CD4-positive, alpha-beta T cell treated with Interferon alpha-2 for 1 hour (primary cell): ENCODE data around the gene GRM8.

ENCODE experiments used
- DNase-seq, 2 donors: peaks; one replicate each; pipeline ENCODE4 v3.0.0-alpha.2; 2020 to 2022

GRM8 gene

DNA sequence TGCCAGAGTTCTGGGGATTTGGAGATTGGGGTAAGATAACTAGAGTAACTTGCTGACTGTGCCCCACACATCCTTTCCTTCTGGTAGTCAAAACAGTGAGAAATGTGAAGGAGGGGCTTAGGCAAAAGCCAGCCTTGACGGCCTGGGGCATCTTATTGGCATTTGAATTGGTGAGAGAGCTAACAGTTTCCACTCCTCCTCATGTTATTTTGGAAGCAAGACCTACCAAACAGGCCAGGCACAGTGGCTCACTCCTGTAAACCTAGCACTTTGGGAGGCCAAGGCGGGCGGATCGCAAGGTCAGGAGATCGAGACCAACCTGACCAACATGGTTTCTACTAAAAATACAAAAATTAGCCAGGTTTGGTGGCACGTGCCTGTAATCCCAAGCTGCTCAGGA lies 596.6 kb downstream of the GRM8 start:
- no peak for DNase-seq

DNA sequence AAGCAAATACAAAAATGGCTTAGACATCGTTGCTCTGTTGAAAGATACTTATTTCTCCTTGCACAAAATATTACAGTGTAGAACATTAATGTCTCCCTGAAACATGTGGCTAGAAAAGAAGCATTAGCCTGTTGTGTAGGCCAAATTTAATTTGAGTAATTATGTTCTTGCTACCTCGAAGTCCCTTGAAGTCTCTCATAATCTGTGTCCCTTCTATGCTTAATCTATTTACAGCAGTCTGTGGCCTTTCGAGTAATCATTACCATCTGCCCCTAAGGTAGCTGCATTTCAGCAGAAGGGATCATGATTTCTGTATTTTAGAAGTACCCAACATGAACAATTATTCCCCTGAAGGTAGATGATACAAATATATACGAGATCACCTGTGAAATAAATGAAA lies 615.2 kb downstream of the GRM8 start:
- DNase-seq = no peak

DNA sequence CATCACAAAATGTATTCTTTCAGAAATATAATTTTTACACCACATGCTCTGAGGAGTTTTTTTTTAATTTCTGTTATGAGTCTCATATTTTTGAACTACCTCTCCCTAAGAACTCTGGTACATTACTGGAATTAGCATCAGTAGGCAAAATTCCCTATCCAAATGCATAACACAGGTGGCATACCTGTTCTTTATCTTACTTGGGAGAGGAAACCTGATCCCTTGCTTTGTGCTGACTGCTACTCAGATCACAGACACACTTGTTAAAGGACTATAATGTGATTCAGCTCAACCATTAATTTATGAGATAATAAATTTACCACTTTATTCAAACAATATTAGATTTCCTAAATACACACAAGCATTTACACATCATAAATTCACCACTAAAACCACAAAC lies 617.2 kb downstream of the GRM8 start:
- DNase-seq = no peak

DNA sequence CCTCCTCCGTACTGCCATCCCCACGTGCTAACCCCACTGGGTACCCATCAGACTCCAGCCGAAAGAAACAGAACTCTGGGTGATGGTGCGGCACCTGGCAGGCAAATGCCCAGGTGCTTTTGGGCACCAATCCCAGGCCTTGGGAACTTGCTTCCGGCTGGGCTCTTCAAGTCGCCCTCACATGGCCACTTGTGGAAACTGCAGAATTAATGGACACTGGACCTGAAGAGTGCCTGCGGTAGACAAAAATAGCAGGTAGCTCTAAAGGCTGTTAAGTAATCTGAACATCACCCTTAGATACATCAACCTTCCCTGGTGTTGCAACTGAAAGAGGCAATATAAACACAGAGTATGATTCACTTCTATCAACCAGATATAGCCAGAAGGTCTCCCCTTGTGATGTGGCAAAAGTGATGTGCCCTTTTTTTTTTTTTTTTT lies 644.4 kb downstream of the GRM8 start:
- no peak for DNase-seq

DNA sequence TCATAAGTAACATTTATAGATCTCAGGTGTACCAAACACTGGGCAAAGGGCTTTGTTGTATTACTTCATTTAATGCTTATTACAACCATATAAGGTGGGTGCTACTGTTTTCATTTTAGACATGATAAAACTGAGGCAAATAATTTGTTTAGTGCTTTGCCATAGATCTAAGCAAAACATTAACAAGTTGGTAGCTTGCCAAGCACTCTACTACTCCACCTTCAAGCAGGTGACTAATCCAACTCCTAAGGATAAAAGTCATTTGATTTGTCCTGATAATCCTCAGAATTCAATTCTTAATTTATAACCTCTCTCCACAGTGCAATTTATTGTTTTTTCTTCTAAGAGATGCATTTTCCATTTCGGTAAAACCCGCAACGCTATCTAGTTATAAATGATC lies 646.4 kb downstream of the GRM8 start:
- no peak for DNase-seq

DNA sequence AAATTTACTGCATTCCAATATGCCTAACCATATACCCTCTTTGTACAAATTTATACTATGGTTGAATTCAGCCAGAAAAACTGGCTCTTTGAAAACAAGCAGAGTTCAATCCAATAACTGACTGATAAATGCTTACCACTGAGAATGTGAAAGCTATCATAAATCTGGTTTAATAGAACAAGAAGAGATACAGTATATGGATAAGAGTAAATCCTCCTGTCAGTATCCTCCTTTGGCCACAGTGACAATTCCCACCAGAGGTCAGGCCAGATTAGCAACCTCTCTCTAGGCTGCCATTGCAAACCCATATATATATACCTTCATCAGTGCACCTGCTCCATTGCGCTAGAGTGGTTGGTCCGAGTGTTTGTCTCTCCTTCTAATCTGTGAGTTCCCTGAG lies 647.2 kb downstream of the GRM8 start:
- DNase-seq = no peak

DNA sequence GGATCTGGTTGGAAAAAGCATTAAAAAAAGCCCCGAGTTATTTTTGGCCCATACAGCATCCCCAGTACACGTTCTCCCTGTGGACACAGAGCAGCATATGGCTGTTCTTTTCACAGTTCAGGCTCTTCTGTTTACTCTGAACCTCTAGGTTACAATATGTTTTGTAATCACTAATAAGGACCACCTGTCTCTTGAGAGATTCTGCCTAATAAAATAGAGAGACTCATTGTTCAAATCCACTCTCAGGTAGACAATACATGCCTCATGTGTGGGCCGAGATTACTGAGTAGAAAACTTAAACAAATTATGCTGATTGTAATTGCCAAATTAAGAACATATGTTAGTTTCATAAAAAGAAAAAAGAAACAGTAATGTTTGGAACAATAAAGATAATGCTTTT lies 647.7 kb downstream of the GRM8 start:
- DNase-seq = no peak

DNA sequence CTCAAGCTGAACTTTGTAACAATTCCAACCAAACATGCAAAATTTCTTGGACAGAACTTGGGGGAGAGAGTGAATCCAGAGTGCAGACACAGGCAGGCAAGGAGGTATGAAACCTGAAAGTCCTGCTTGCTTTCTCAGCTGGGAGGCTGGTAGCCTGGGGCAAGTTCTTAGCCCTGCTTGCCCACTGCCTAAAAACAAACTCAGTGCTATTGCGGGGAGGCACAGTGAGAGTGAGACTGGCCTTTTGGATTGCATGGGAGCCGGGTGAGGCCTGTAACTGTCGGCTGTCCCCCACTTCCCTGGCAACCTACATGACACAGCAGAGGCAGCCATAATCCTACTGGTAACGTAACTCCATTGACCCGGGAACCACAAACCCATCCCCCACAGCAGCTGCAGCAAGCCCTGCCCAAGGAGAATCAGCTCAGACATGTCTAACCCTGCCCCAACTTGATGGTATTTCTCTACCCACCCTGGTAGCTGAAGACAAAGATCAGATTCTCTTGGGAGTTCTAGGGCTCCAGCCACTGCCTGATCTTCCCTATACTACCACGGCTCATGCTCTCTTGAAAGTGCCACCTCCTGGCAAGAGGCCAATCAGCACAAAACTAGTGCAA lies 663.6 kb downstream of the GRM8 start:
- DNase-seq = no peak

DNA sequence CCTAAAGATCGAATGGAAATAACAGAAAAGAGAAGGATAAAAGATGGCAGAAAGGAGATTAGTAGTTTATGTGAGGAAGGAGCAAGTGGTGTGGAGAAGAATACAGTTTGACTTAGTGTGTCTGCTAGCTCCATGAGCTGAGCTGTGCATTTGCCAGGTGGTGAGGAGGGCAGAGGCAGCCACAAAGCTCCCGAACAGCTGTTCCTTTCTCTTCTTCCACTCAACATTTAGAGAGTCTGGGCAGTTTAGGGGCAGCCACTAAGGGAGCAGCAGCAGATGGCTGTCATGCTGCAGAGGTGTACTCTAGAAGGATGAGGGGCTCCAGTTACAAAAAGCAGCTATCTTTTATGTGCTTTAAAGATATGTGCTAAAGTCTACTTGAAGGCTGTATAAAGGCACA lies 674.4 kb downstream of the GRM8 start:
- no peak for DNase-seq

DNA sequence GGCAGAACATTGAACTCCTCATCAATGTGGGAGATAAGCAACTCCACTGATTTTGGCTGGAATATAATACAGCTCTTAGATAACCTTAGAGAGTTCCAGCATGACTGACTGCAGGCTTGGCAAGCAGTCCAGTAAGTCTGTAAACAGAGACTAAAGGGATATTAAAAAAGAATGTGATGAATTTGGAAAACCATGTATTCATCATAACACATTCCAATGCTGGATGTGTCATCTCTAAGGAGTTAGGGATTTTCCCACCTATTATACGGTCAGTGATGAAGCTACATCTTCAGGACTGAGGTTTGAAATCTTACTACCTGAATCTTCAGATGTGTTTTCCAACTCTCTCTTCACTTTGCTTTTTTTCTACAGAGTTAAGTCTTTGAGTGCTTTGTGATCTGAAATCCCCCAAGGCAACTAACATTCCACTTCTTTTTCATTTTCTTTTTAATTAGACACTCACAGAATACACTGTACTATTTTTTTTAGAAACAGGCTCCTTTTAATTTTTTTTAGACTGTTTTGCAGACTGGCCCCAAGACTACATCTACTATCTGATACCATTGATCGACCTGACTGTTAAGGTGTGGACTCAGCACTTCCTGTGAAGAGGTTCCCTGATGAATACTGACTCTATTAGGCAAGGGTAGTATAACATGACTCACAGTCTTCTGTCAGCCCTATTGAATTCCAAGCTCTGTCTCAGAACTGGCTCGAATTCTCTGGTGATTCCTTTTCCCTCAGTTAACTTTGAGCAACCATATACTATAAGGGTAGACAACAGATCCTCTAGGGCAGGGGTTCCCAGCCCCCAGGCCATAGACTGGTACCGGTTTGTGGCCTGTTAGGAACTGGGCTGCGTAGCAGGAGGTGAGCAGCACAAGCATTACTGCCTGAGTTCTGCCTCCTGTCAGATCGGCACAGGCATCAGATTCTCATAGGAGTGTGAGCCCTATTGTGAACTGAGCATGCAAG lies 678.2 kb downstream of the GRM8 start:
- no peak for DNase-seq

DNA sequence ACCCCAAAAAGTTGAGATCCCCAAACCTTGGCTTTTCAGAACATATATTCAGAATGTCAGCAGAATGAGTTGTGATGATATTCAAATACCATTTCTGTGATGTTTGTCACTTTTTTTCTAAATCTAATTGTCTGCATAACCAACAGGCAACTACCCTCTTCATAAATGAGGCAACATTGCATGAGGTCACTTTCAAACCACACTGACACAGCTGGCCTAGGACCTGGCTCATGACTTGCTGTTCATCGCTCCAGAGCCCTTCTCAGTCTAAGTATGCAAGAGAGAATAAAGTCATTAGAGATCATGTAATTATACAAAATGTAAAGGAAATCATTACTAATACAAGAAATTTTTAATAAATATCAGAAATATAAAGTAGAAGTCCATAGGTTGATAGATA lies 681.9 kb downstream of the GRM8 start:
- DNase-seq = no peak

DNA sequence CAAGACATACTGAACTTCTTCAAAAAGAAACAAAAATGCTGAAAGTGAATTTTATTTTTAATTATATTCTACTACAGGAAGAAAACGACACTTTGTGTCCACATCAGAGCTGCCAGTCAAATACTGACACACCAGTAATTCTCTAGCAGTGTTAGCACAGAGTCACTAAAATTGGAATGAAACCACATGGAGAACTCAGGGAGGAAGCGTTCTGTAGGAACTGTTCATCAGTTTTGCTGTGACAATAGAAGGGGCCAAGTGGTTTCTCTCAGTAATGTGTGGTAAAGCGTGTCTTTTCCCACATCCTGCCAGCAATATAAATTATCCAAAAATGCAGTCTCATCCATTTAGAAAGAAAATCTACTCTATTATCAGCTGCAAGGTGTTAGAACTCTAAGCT lies 683.3 kb downstream of the GRM8 start:
- no peak for DNase-seq

DNA sequence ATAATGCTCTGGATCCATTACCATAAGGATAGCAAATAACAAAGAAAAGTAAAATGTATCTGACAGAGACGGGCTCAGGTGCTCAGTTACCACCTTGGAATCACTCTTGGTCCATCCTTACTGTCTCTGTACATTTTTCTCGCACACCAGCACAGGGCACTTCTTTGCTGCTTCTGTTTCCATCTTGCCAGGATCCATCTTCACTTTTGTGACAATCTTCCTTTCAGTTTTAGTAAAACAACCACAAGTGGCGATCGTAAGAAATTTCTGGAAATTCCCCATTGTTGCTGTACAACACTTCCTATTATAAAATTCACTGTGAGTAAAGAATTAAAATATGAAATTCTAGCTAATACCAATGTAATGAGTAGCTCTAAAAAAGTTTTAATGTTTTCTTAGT lies 695.5 kb downstream of the GRM8 start:
- no peak for DNase-seq

DNA sequence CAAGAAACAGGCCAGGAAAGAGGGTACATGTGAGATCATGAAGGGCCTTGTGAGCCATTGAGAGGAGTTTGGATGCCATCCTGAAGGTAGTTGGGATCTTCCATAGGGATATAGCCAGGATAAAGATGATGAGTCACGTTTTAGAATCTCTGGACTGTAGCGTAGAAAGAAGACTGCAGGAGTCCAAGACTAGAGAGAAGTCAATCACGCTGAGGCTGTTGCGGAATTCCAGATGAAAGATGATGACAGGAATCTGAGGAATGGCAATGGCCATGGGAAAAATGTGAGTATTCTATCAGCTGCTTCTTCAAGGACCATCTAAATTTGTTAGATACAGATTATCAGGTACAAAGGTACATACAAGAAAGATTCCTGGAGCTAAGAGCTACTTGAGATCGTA lies 711.3 kb downstream of the GRM8 start:
- DNase-seq = no peak

DNA sequence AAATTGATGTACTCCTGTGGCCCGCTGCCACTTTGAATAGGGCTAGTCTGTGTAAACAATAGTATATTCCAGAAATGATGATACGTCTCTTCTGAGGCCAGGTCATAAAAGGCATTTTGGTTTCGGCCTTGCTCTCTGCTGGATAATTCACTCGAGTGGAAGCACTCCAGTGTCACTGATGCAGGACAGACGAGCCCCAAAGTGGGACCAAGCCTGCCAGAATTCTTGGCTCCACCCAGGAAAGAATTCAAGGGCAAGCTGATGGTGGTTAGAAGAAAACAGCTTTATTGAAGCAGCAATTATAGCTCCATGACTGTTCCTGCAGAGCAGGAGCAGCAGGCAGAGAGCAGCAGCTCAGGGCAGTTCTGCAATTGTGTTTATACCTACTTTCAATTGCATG lies 717.6 kb downstream of the GRM8 start:
- DNase-seq = no peak

DNA sequence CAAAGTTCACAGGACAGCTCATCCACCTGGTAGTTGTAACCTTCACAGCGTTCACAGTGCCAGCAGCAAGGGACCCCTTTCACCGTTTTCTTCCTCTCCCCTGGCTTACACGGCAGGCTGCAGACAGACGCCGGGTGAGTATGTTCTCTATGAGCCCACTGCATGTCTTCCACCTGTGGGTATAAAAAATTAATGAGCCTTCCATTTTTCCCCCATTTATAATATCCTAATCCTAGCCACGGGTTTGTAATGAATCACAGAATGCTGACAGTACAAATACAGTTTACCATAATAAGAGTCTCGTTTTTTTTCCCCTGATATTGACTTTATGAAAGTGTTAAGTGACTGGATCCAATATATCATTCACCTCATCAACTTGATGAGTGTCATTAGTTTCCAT lies 719.0 kb downstream of the GRM8 start:
- no peak for DNase-seq

DNA sequence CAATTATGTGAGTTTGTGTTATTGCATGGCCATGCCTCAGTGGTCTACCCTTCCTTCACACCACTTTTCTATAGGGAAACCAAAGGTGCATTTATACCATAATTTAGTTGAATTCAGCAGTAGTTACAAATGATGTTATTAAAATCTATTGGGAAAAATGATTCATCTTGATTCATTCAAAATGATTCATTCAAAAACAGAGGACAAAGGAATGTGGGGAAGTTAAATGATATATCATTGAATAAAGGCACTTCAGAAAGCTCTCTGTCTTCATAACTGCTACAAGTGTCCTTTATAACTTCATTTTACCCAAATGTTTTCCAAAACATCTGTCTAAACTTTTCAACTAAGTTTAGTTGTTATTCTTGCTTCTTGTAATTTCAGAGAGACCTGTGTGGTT lies 722.9 kb downstream of the GRM8 start:
- DNase-seq = no peak

DNA sequence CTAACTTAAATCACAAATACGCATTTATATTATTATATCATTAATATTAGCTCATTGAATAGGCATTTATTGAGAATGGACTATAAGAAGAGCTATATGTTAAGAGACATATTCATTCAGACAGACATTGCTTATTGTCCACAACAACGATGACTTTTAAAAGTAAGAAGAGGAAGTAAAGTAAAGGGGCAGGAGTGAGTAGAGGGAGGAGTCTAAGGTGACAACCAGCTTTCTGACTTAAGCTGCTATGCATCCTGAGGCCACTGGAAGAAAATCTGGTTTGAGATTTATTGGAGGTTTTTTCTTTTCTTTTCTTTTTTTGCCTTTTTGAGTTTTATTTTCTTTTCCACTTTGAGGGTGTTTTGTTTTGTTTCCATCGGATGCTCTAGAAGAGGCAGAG lies 723.5 kb downstream of the GRM8 start:
- no peak for DNase-seq

DNA sequence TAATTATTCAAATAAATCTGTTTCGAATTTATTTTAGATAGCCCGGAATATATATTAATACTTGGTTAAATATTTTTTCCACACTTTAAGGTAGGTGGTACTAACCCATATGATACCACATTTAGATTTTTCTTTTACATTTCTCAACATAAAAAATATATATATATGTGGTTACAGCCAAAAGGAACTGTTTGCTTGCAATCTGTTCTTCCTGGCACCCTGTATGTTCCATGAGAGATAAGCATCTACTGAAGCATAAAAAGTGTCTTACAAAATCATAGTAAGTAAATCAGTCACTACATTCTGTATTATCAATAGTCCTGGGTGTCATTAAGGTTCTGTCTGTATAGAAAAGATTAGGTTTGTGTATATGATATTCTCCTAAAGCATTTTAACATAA lies 726.8 kb downstream of the GRM8 start:
- no peak for DNase-seq

DNA sequence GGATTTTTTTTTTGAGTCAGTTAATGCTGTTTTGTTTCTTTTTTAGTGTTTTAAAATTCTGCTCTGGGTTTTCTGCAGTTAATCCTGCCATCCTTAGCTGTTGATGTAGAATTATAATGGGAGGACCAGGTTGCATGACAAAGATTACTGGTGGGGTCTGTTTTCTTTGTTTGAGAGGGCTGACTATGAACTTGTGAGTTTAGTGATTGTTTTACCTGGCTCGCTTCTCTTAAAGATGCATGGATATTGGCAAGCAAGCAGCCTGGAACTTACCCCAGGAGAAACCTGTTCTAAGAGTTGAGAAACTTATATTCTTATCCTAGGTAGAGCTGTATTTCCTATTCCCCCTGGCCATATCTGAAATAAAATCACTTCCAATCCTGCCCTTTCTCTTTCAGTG lies 727.8 kb downstream of the GRM8 start:
- no peak for DNase-seq

DNA sequence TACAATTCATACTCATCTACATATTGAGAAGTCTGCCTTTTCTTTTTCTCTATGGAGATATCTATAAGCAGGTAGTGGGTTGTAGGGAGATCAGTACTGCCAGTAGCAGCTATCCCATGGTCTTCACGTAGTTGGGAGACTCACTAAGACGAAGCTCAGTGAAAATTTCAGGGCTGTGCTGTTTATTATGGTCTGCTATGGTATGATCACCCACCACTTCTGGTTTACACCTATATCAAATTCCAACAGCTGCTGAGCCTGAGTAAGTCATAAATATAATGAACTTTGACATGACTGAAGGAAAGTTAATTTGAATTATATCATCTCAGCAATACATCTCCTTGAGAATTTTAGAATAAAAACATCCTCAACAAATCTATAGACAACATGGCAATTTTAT lies 741.7 kb downstream of the GRM8 start:
- no peak for DNase-seq

DNA sequence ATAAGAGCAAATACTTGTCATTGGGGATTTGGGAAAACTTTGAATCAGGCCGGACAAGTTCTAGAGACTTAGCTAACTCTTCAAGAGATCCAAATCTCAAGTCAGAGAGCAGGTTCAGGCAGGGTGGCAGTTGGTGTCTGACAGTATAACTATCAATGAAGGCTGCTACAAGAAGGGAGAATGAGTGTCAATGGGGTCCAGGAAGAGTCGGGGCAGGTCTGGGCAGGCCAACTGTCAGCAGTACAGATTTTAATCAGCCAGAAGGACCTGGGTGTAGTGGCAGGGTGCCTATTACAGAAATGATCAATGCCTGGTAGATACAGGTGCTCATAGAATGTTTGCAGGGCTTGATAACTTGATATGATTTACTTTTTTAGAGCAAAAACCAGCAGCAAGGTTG lies 751.1 kb downstream of the GRM8 start:
- DNase-seq = no peak

DNA sequence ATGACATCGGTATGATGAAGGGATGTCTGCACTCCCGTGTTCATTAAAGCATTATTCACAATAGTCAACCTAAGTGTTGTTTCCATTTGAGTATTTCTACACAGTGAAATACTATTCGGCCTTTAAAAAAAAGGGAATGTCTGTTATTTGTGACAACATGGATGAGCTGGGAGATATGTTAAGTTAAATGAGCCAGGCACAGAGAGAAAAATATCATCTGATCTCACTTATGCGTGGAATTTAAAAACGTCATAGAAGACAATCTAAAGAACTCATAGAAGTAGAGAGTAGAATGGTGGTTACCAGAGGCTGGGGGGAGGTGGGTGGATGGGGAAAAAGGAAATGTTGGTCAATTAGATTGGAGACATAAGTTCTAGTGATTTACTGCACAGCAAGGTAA lies 753.3 kb downstream of the GRM8 start:
- DNase-seq = no peak

DNA sequence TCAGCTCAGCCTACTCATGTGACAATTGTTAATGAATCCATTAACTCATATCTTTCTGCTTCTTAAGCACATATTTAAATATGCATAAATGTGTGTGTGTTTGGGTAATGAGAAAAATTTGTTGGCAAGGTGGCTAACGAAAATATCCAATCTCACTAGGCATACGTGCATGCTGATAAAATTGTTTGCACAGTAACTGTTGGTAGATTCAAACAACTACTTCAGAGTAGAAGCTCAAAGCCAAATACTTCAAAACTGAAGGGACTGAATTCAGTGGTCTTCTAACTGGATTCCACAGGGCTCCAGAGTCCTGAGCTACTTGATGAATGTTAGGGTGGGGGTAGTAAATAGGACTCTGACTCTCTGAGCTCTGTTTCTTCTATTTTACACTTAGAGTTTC lies 757.0 kb downstream of the GRM8 start:
- no peak for DNase-seq

DNA sequence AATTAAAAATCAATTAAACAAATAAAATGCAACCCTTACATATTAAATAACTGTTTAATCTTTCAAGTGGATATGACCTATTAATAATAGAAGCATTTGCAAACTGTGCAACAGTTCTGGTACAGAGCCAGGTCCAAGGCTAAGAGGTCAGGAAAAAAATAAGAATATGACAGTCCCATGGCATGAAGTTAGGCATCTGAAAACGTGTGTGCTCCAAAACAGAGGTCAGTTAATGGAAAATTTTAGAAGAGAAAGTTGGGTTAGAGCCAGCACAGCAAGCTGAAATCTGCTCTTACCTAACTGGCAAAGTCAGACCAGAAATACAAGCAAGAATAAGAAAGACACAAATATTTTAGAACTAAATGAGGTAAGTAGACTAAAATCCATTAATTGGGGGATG lies 757.7 kb downstream of the GRM8 start:
- no peak for DNase-seq
